ENCODE measurements around the gene LMX1B.
A peak's percentile ranks its signal among the peaks of the same experiment; 100 is the strongest.

Gene LMX1B

GRCh38 chr9:126633881-126634558, 20.3 kb downstream of the LMX1B start:
- no peak for TF ChIP-seq MAX (IDR thresholded peaks at IDR 0.05; ENCODE audit: low read depth, low read length)
- no peak overlapping the region for H3K4me3 ChIP-seq (ENCODE audit: low read depth, low read length)
- no peak for DNase-seq (ENCODE audit: low read depth)

- DNase-seq (ENCODE audit: low read depth): no peak
- no peak for TF ChIP-seq MAX (IDR thresholded peaks at IDR 0.05; ENCODE audit: low read depth, low read length)
- TF ChIP-seq MYC (IDR thresholded peaks at IDR 0.05; ENCODE audit: low read depth, low read length): no peak
- no peak for TF ChIP-seq POLR2A (IDR thresholded peaks at IDR 0.05; ENCODE audit: extremely low read depth, insufficient read length)
- TF ChIP-seq CTCF (IDR thresholded peaks at IDR 0.05; ENCODE audit: low read depth, low read length): no peak
- no peak overlapping the region for H3K4me3 ChIP-seq (ENCODE audit: low read depth, low read length)
These were observed 21.3 kb downstream of the LMX1B start for GRCh38 chr9:126635061-126635460.

- DNase-seq (ENCODE audit: low read depth): peak; percentile 12
These were observed 22.1 kb downstream of the LMX1B start for GRCh38 chr9:126635661-126636439.

GRCh38 chr9:126636983-126637798, 23.5 kb downstream of the LMX1B start:
- TF ChIP-seq CTCF (IDR thresholded peaks at IDR 0.05; ENCODE audit: low read depth, low read length) (no peak), POLR2A (IDR thresholded peaks at IDR 0.05; ENCODE audit: extremely low read depth, insufficient read length) (no peak), MAX (IDR thresholded peaks at IDR 0.05; ENCODE audit: low read depth, low read length) (no peak), MYC (IDR thresholded peaks at IDR 0.05; ENCODE audit: low read depth, low read length) (no peak)
- no peak overlapping the region for H3K4me3 ChIP-seq (ENCODE audit: low read depth, low read length)
- no peak for DNase-seq (ENCODE audit: low read depth)

More at GRCh38 chr9:126635661-126636439, 22.1 kb downstream of the LMX1B start:
- TF ChIP-seq CTCF (IDR thresholded peaks at IDR 0.05; ENCODE audit: low read depth, low read length): no peak
- no peak for TF ChIP-seq POLR2A (IDR thresholded peaks at IDR 0.05; ENCODE audit: extremely low read depth, insufficient read length)
- TF ChIP-seq MAX (IDR thresholded peaks at IDR 0.05; ENCODE audit: low read depth, low read length): no peak
- TF ChIP-seq MYC (IDR thresholded peaks at IDR 0.05; ENCODE audit: low read depth, low read length): no peak
- H3K4me3 ChIP-seq (ENCODE audit: low read depth, low read length): no peak overlapping the region

- H3K4me3 ChIP-seq (ENCODE audit: low read depth, low read length): no peak overlapping the region
- TF ChIP-seq MYC (IDR thresholded peaks at IDR 0.05; ENCODE audit: low read depth, low read length) (no peak), CTCF (IDR thresholded peaks at IDR 0.05; ENCODE audit: low read depth, low read length) (no peak), MAX (IDR thresholded peaks at IDR 0.05; ENCODE audit: low read depth, low read length) (no peak), POLR2A (IDR thresholded peaks at IDR 0.05; ENCODE audit: extremely low read depth, insufficient read length) (no peak)
- no peak for DNase-seq (ENCODE audit: low read depth)
These were observed 24.9 kb downstream of the LMX1B start for GRCh38 chr9:126638571-126639132.
